ENCODE measurements around the gene FAS.
A peak's percentile ranks its signal among the peaks of the same experiment; 100 is the strongest.

- TF ChIP-seq REST (IDR thresholded peaks at IDR 0.05; ENCODE audit: low read depth) (0 out of 2 replicates have a peak, but pooled peaks have one; percentile 6), EP300 (IDR thresholded peaks at IDR 0.05; ENCODE audit: borderline replicate concordance) (peak; percentile 49; the same call in 1 of the 2 replicates), FOXM1 (IDR thresholded peaks at IDR 0.05; ENCODE audit: borderline replicate concordance, low read depth) (peak; percentile 92), TAF1 (IDR thresholded peaks at IDR 0.05; ENCODE audit: low read depth) (peak; percentile 64; the same call in 1 of the 2 replicates), RAD21 (IDR thresholded peaks at IDR 0.05; ENCODE audit: low read depth) (no peak), EGR1 (IDR thresholded peaks at IDR 0.05) (peak; percentile 74), MAX (IDR thresholded peaks at IDR 0.05) (peak; percentile 33), YY1 (IDR thresholded peaks at IDR 0.05; ENCODE audit: low read depth) (no peak), ZBTB7A (IDR thresholded peaks at IDR 0.05; ENCODE audit: low read depth) (peak; percentile 95), CEBPB (IDR thresholded peaks at IDR 0.05) (no peak)
Measured at GRCh38 chr10:88991161-88991898, 732 bp downstream of the FAS start.
